SK-N-SH (cell line): ENCODE measurements around the gene DOCK8. TPM values are rescaled to one million over a fixed set of nuclear protein-coding genes. Genes with fewer than 3 reads are reported as not detected.

Source experiments
- CTCF ChIA-PET: fragments of 300-600, 350-600 bp; formaldehyde crosslinking; extraction: SDS; loops from one replicate; lab custom pipeline; 2021; lab: Yijun Ruan, JAX
- POLR2A ChIA-PET: fragments of 350-600 bp; sonication (Branson Sonifier 250); formaldehyde crosslinking; extraction: SDS; loops from one replicate; lab custom pipeline; 2020; ENCODE audit warnings: antibody characterized with exemption, inconsistent platforms; lab: Yijun Ruan, JAX
- DNase-seq: peaks from one replicate; pipeline ENCODE4 v3.0.0; 2012
- H2AFZ ChIP-seq: fragments of 200-600 bp; sonication (generic); 2 replicates; pipeline ENCODE4 v1.8.1; 2016; ENCODE audit warnings: antibody characterized with exemption, mild to moderate bottlenecking, low read depth
- H3F3A ChIP-seq: fragments of 200-600 bp; sonication (generic); replicated peaks from 2 replicates; pipeline ENCODE3; 2016; ENCODE audit warnings: antibody characterized with exemption, mild to moderate bottlenecking; ENCODE audit not compliant: insufficient read depth
- H3K27ac ChIP-seq, 2 experiments: fragments of 200-500 bp in 1 of 2; fragments of 200-600 bp in 1 of 2; sonication (Bioruptor generic) in 1 of 2; sonication (generic), shearing (Covaris generic) in 1 of 2; 2 replicates each; pipeline versions ENCODE4 v1.5.1 to v1.6.1; 2014 to 2016; ENCODE audit warnings: low read depth in 2 of 2, inconsistent platforms in 1 of 2, low read length in 1 of 2, mild to moderate bottlenecking in 1 of 2, mixed read lengths in 1 of 2
- H3K27me3 ChIP-seq: fragments of 200-600 bp; sonication (generic), shearing (Covaris generic); 2 replicates; pipeline ENCODE4 v1.6.1; 2016; ENCODE audit warnings: mixed run types; ENCODE audit not compliant: insufficient read depth
- H3K36me3 ChIP-seq, 2 experiments: fragments of 200-500 bp in 1 of 2; fragments of 200-600 bp in 1 of 2; sonication (Bioruptor generic) in 1 of 2; sonication (generic) in 1 of 2; replicated peaks in 1 of 2; 2 replicates each; pipeline versions ENCODE3 to v1.5.1; 2014 to 2016; ENCODE audit warnings: low read length in 1 of 2, mild to moderate bottlenecking in 1 of 2; ENCODE audit not compliant: insufficient read depth in 2 of 2, control insufficient read depth in 1 of 2
- H3K4me1 ChIP-seq, 2 experiments: fragments of 200-500 bp in 1 of 2; fragments of 200-600 bp in 1 of 2; sonication (Bioruptor generic) in 1 of 2; sonication (generic), shearing (Covaris generic) in 1 of 2; 2 replicates each; pipeline versions ENCODE4 v1.5.1 to v1.6.1; 2014 to 2016; ENCODE audit warnings: low read depth in 1 of 2, low read length in 1 of 2, mixed run types in 1 of 2; ENCODE audit not compliant: insufficient read depth in 2 of 2, control insufficient read depth in 1 of 2
- H3K4me2 ChIP-seq: fragments of 200-600 bp; sonication (generic), shearing (Covaris generic); 2 replicates; pipeline ENCODE4 v1.6.1; 2017; ENCODE audit warnings: mixed run types
- H3K4me3 ChIP-seq, 2 experiments: fragments of 200-500 bp in 1 of 2; fragments of 200-600 bp in 1 of 2; sonication (Bioruptor generic) in 1 of 2; sonication (generic), shearing (Covaris generic) in 1 of 2; 2 replicates each; pipeline versions ENCODE4 v1.5.1 to v1.8.1; 2014 to 2016; ENCODE audit warnings: low read depth in 2 of 2, inconsistent platforms in 1 of 2, low read length in 1 of 2, mild to moderate bottlenecking in 1 of 2, mixed read lengths in 1 of 2, moderate library complexity in 1 of 2
- H3K79me2 ChIP-seq: fragments of 200-600 bp; sonication (generic); 2 replicates; pipeline ENCODE4 v1.8.1; 2017; ENCODE audit warnings: mild to moderate bottlenecking; ENCODE audit not compliant: insufficient read depth
- H3K9ac ChIP-seq: fragments of 200-600 bp; sonication (generic); 2 replicates; pipeline ENCODE4 v1.6.1; 2017; ENCODE audit warnings: mixed run types
- H3K9me2 ChIP-seq: fragments of 200-600 bp; sonication (generic); 2 replicates; pipeline ENCODE4 v1.6.1; 2017; ENCODE audit warnings: mixed run types
- H3K9me3 ChIP-seq: fragments of 200-600 bp; sonication (generic); 2 replicates; pipeline ENCODE4 v1.6.1; 2017; ENCODE audit warnings: mixed run types, mild to moderate bottlenecking, moderate library complexity
- H4K20me1 ChIP-seq: fragments of 200-600 bp; sonication (generic); 2 replicates; pipeline ENCODE4 v1.6.1; 2017; ENCODE audit warnings: mild to moderate bottlenecking, mixed run types; ENCODE audit not compliant: insufficient read depth
- GABPA ChIP-seq: IDR thresholded peaks from 2 replicates; pipeline ENCODE4 v1.4.0; 2012; ENCODE audit warnings: low read depth, mild to moderate bottlenecking
- MXI1 ChIP-seq: IDR thresholded peaks from 2 replicates; pipeline ENCODE4 v1.6.1; 2012; ENCODE audit warnings: mild to moderate bottlenecking, low read depth, low read length, improper control_type of control experiment
- PBX3 ChIP-seq: IDR thresholded peaks from 2 replicates; pipeline ENCODE4; 2012
- POLR2AphosphoS5 ChIP-seq: IDR thresholded peaks from 2 replicates; pipeline ENCODE4 v1.6.1; 2012; ENCODE audit warnings: low read depth, low read length
- RAD21 ChIP-seq: IDR thresholded peaks from 2 replicates; pipeline ENCODE4 v1.6.1; 2012; ENCODE audit warnings: mild to moderate bottlenecking, low read length
- RCOR1 ChIP-seq: fragments of 150-350 bp; IDR thresholded peaks from 2 replicates; pipeline ENCODE4 v1.6.1; 2017; ENCODE audit warnings: antibody characterized with exemption, low read length
- RFX5 ChIP-seq: IDR thresholded peaks from 2 replicates; pipeline ENCODE4 v1.6.1; 2012; ENCODE audit warnings: mild to moderate bottlenecking, improper control_type of control experiment, low read length
- RXRA ChIP-seq: IDR thresholded peaks from 2 replicates; pipeline ENCODE4 v1.4.0; 2012; ENCODE audit warnings: low read depth, mild to moderate bottlenecking, borderline replicate concordance
- SMC3 ChIP-seq: IDR thresholded peaks from 2 replicates; pipeline ENCODE4 v1.6.1; 2012; ENCODE audit warnings: low read depth, low read length, improper control_type of control experiment
- TAF1 ChIP-seq: IDR thresholded peaks from 2 replicates; pipeline ENCODE4 v1.6.1; 2012; ENCODE audit warnings: low read depth, mild to moderate bottlenecking, low read length, moderate library complexity, borderline replicate concordance
- TCF12 ChIP-seq: IDR thresholded peaks from 2 replicates; pipeline ENCODE4 v1.4.0; 2012
- WGBS: methylation state at CpG from one replicate; pipeline ENCODE4 v1.1.6; 2017; ENCODE audit warnings: low lambda C conversion rate; 5-methylcytosine and 5-hydroxymethylcytosine counted together
- polyA plus RNA-seq, 3 experiments: library from polyadenylated mRNA; depleted of rRNA; stranded (reverse); fragments of >200 nt; gene quantifications; 2 replicates each; pipeline ENCODE4 v1.2.3, GENCODE V29; 2012
- TF ChIP-seq, protein P1 (sequence below): IDR thresholded peaks from 2 replicates; pipeline ENCODE4 v1.4.0; 2012; ENCODE audit warnings: low read depth, borderline replicate concordance

Gene DOCK8
- polyA plus RNA-seq, 1 of the 3 experiments (the other 2 are of a cell fraction): not detected

GRCh38 chr9:445033-445432 lies 230.4 kb downstream of the DOCK8 start:
- H3K9me2 ChIP-seq: no peaks in the 10 kb centered on the region
- ChIA-PET POLR2A (no interaction called here), CTCF (no interaction called here)
- no peaks in the 10 kb centered on the region for H3K9me3 ChIP-seq
- no peak overlapping the region for H3K4me3 ChIP-seq
- H3K27me3 ChIP-seq: no peaks in the 10 kb centered on the region; the same call in 1 of the 2 replicates
- H4K20me1 ChIP-seq: no peaks in the 10 kb centered on the region
- no peak overlapping the region for H3K27ac ChIP-seq
- no peak for DNase-seq
- no peaks in the 10 kb centered on the region for H3K4me1 ChIP-seq
- H2AFZ ChIP-seq: no peak overlapping the region
- H3K4me2 ChIP-seq: no peak overlapping the region
- 4% methylated on average over 3 of the region's 3 CpGs for WGBS
- H3K9ac ChIP-seq: no peak overlapping the region
- H3K79me2 ChIP-seq: no peaks in the 10 kb centered on the region
- TF ChIP-seq RAD21: no peak
- TF ChIP-seq SMC3: no peak
- no peak for TF ChIP-seq RFX5
- no peak for TF ChIP-seq GABPA
- no peaks in the 10 kb centered on the region for H3F3A ChIP-seq
- no peaks in the 10 kb centered on the region for H3K36me3 ChIP-seq

DNA sequence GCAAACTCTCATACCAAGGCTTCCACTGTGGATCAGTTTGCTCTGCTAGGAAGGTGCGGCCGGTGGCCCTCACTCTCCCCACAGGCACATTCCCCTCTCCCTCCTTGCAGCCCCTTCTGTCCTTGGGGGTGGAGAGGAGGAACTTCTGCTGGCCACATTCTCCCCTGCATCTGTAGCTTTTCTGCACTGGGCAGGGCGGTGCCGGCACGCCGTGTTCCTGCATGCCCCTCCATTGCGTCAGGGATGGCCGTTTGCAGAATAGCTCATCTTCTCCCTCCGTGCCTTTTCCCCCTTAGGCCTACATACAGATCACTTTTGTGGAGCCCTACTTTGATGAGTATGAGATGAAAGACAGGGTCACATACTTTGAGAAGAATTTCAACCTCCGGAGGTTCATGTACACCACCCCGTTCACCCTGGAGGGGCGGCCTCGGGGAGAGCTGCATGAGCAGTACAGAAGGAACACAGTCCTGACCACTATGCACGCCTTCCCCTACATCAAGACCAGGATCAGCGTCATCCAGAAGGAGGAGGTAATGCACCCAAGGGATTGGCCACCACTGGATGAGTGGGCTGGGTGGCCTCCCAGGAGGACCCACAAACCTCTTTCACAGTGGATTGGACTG lies 231.5 kb downstream of the DOCK8 start:
- H3K4me1 ChIP-seq: no peaks in the 10 kb centered on the region
- H3K27me3 ChIP-seq: no peaks in the 10 kb centered on the region; the same call in 1 of the 2 replicates
- POLR2A ChIA-PET: no interaction called here
- no peak overlapping the region for H2AFZ ChIP-seq
- H3K36me3 ChIP-seq: no peaks in the 10 kb centered on the region
- no peaks in the 10 kb centered on the region for H3F3A ChIP-seq
- WGBS: 24% methylated on average over 15 of the region's 15 CpGs
- H3K4me3 ChIP-seq: no peak overlapping the region
- H3K9me3 ChIP-seq: no peaks in the 10 kb centered on the region
- no peak for DNase-seq
- H3K9ac ChIP-seq: no peak overlapping the region
- TF ChIP-seq, protein P1, sequence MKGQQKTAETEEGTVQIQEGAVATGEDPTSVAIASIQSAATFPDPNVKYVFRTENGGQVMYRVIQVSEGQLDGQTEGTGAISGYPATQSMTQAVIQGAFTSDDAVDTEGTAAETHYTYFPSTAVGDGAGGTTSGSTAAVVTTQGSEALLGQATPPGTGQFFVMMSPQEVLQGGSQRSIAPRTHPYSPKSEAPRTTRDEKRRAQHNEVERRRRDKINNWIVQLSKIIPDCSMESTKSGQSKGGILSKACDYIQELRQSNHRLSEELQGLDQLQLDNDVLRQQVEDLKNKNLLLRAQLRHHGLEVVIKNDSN: no peak
- TF ChIP-seq, all 33 proteins: peak for 0
- no peaks in the 10 kb centered on the region for H4K20me1 ChIP-seq
- H3K9me2 ChIP-seq: no peaks in the 10 kb centered on the region
- no peaks in the 10 kb centered on the region for H3K79me2 ChIP-seq
- CTCF ChIA-PET: no interaction called here
- H3K27ac ChIP-seq: no peak overlapping the region
- H3K4me2 ChIP-seq: no peak overlapping the region

GRCh38 chr9:447230-448025 lies 232.8 kb downstream of the DOCK8 start:
- TF ChIP-seq RXRA: no peak
- no peak for TF ChIP-seq RFX5
- no peak for TF ChIP-seq MXI1
- no peak for TF ChIP-seq TAF1
- no peak for TF ChIP-seq POLR2AphosphoS5
- TF ChIP-seq PBX3: no peak
- TF ChIP-seq TCF12: no peak
- no peak for TF ChIP-seq RCOR1
- Histone ChIP-seq H4K20me1 (no peaks in the 10 kb centered on the region), H3K36me3 (no peaks in the 10 kb centered on the region), H3F3A (no peaks in the 10 kb centered on the region), H2AFZ (no peak overlapping the region), H3K9me3 (no peaks in the 10 kb centered on the region), H3K27me3 (no peaks in the 10 kb centered on the region; the same call in 1 of the 2 replicates), H3K9ac (no peak overlapping the region), H3K4me3 (no peak overlapping the region), H3K9me2 (no peaks in the 10 kb centered on the region), H3K4me2 (no peak overlapping the region), H3K79me2 (no peaks in the 10 kb centered on the region), H3K27ac (no peak overlapping the region), H3K4me1 (no peaks in the 10 kb centered on the region)
- ChIA-PET CTCF (interaction anchor here (1.0 kb wide), 1 partner anchor 13 kb away, joined by 3 read pairs; no protein-coding TSS in a partner anchor), POLR2A (no interaction called here)
- 5% methylated on average over 4 of the region's 4 CpGs for WGBS
- DNase-seq: no peak
